ENCODE measurements around the gene MRPL38.

- no peak for TF ChIP-seq POLR2A (IDR thresholded peaks at IDR 0.05; ENCODE audit: low read length)
- no peak for TF ChIP-seq GATA1 (IDR thresholded peaks at IDR 0.05; ENCODE audit: low read depth, low read length)
These were observed 29.1 kb upstream of the MRPL38 start for GRCh38 chr17:75933808-75934207.

All from erythroblast (primary cell).